Measurements from ENCODE around the gene TANC1. TPM values are rescaled to one million over a fixed set of nuclear protein-coding genes. Genes with fewer than 3 reads are reported as not detected.
A peak's percentile ranks its signal among the peaks of the same experiment; 100 is the strongest.

Gene TANC1
- total and polyA plus RNA-seq, 5 experiments from 2014 or later = 0.05 to 0.17 (median 0.09) TPM; not detected in 1

GRCh38 chr2:159200498-159200897 is 232.1 kb downstream of the TANC1 start:
- POLR2A ChIA-PET = interaction anchor here (1.7 kb wide), 1 partner anchor 9 kb away, joined by 7 read pairs; no protein-coding TSS in a partner anchor
- DNase-seq = no peak
- peaks cover 0 to 2% (median 0%) of the 10 kb centered on the region in 5 donors for H3K27me3 Mint-ChIP-seq
- H3K4me3 Mint-ChIP-seq = no peak overlapping the region
- peaks cover 13 to 28% (median 25%) of the 10 kb centered on the region in 4 donors for H3K4me1 Mint-ChIP-seq
- no peaks in the 10 kb centered on the region for H3K9me3 Mint-ChIP-seq
- ATAC-seq = no peak
- no peaks in the 10 kb centered on the region for H3K36me3 Mint-ChIP-seq
- H3K27ac Mint-ChIP-seq = peak overlapping the region in 6 of 10 donors; percentile 39 to 92 (median 80)

DNA sequence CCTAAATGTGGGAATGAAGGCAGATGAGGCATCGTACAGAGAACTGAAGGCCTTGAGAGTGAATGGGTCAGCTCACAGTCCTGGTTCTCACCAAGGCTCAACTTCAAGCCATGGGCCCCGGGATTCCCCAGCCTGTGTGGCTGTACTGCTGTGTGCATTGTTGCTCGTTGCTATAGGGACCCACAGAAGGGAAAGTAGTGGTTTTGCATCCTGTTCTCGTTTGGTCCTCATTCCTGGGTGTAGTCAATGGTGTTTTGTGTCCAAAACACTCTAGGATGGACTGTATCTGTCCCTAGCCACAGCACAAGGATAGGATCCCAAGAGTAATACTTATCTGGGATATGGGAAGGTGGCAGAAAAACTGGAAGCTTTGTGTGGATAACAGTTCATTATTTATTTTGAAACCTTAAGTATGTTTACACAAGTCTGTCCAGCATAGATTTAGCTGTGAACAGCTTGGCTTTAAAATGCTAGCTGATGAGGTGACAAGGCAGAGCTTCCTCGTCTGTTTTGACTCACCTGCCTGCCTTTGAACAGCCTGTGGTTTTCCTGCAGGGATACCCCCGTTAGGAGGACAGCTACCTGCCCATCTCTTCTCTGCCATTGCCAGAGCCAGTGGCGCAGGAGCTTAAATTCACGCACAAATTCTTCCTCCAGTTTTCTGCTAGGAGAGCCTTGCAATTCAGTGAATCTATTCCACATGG is 233.1 kb downstream of the TANC1 start:
- DNase-seq (peak in 4 of 10 donors; percentile 36 to 70 (median 58)), ATAC-seq (peak; percentile 90 to 96)
- POLR2A ChIA-PET = interaction anchor here (1.7 kb wide), 1 partner anchor 8 kb away, joined by 7 read pairs; no protein-coding TSS in a partner anchor
- Mint-ChIP-seq H3K9me3 (no peaks in the 10 kb centered on the region), H3K4me3 (peak overlapping the region in 5 of 10 donors; percentile 15 to 67 (median 39)), H3K27ac (peak overlapping the region in 8 of 10 donors; percentile 37 to 94 (median 84)), H3K4me1 (peaks cover 13 to 29% (median 25%) of the 10 kb centered on the region in 4 donors), H3K27me3 (peaks cover 0 to 2% (median 0%) of the 10 kb centered on the region in 5 donors), H3K36me3 (no peaks in the 10 kb centered on the region)

- POLR2A ChIA-PET = no interaction called here
- no peak for DNase-seq
- Mint-ChIP-seq H3K4me1 (peaks cover 13 to 36% (median 28%) of the 10 kb centered on the region in 4 donors), H3K4me3 (peak overlapping the region in 2 of 10 donors; percentile 15 to 45), H3K27ac (peak overlapping the region in 7 of 10 donors; percentile 8 to 94 (median 80)), H3K27me3 (peaks cover 0 to 2% (median 0%) of the 10 kb centered on the region in 5 donors), H3K36me3 (no peaks in the 10 kb centered on the region), H3K9me3 (no peaks in the 10 kb centered on the region)
- ATAC-seq = no peak
These were observed 234.2 kb downstream of the TANC1 start for GRCh38 chr2:159202568-159203071.

- Mint-ChIP-seq H3K36me3 (no peaks in the 10 kb centered on the region), H3K4me3 (no peak overlapping the region), H3K27me3 (no peaks in the 10 kb centered on the region), H3K9me3 (no peaks in the 10 kb centered on the region), H3K4me1 (peaks cover 16 to 51% (median 43%) of the 10 kb centered on the region in 4 donors), H3K27ac (peak overlapping the region in 1 of 10 donors; percentile 3)
- no peak for DNase-seq
- POLR2A ChIA-PET = no interaction called here
- no peak for ATAC-seq
These were observed 236.1 kb downstream of the TANC1 start for GRCh38 chr2:159204381-159205144.

DNA sequence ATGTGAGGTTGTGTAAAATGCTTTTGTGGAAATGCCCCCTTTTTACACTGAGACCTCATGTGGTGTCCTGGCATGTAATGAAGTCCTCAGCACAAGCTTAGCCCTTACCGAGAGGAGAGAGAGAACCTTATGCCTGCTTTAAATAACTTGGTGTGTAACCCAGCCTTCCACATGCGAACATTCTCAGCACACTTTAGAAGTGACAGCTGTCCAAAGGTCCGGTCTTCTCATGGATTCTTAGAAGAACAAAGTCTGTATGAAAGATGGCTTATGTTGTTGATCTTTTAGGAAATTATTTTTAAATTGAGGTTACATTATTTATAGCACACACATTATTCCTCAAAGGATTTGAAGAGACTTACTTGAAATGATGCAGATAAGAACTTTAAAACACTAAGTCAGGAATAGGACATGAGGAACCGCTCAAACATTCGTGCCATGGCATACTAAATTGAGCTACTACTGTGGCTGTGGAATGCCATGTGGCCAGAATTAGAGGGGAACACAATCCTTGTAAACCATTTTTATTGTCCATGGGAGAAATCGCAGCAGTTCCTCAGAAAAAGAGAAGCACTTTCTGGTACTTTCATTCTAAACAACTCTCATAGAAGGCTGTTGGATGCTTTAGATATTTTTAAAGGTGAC is 238.4 kb downstream of the TANC1 start:
- H3K4me3 Mint-ChIP-seq = no peak overlapping the region
- DNase-seq = no peak
- POLR2A ChIA-PET = no interaction called here
- no peaks in the 10 kb centered on the region for H3K9me3 Mint-ChIP-seq
- H3K27ac Mint-ChIP-seq = peak overlapping the region in 1 of 10 donors; percentile 3
- H3K36me3 Mint-ChIP-seq = no peaks in the 10 kb centered on the region
- peaks cover 21 to 59% (median 49%) of the 10 kb centered on the region in 4 donors for H3K4me1 Mint-ChIP-seq
- no peaks in the 10 kb centered on the region for H3K27me3 Mint-ChIP-seq
- ATAC-seq = no peak

- Mint-ChIP-seq H3K36me3 (no peaks in the 10 kb centered on the region), H3K27me3 (no peaks in the 10 kb centered on the region), H3K9me3 (no peaks in the 10 kb centered on the region), H3K4me1 (peaks cover 21 to 51% (median 44%) of the 10 kb centered on the region in 4 donors), H3K27ac (peak overlapping the region in 7 of 10 donors; percentile 39 to 92 (median 69)), H3K4me3 (peak overlapping the region in 4 of 10 donors; percentile 5 to 26 (median 18))
- DNase-seq (no peak), ATAC-seq (no peak)
- POLR2A ChIA-PET = no interaction called here
These were observed 240.0 kb downstream of the TANC1 start for GRCh38 chr2:159208438-159208837.

GRCh38 chr2:159209341-159210306 is 241.2 kb downstream of the TANC1 start:
- Mint-ChIP-seq H3K36me3 (no peaks in the 10 kb centered on the region), H3K4me3 (peak overlapping the region; percentile 65 to 91 (median 85)), H3K4me1 (peaks cover 21 to 51% (median 44%) of the 10 kb centered on the region in 4 donors), H3K27ac (peak overlapping the region; percentile 88 to 98 (median 92)), H3K27me3 (no peaks in the 10 kb centered on the region), H3K9me3 (no peaks in the 10 kb centered on the region)
- POLR2A ChIA-PET = interaction anchor here (0.8 to 1.7 kb wide), 5 partner anchors 8 to 78 kb away, joined by 3 to 7 read pairs (median 3); no protein-coding TSS in a partner anchor
- peak in 9 of 10 donors; percentile 22 to 76 (median 56) for DNase-seq
- ATAC-seq = peak; percentile 100

- Mint-ChIP-seq H3K9me3 (peaks cover 0 to 6% (median 0%) of the 10 kb centered on the region in 9 donors), H3K4me3 (peak overlapping the region in 4 of 10 donors; percentile 36 to 52 (median 46)), H3K27me3 (no peaks in the 10 kb centered on the region), H3K27ac (peak overlapping the region in 8 of 10 donors; percentile 15 to 89 (median 64)), H3K36me3 (peaks cover 0 to 3% (median 0%) of the 10 kb centered on the region in 3 donors), H3K4me1 (peaks cover 23 to 51% (median 46%) of the 10 kb centered on the region in 4 donors)
- DNase-seq = no peak
- no peak for ATAC-seq
- POLR2A ChIA-PET = no interaction called here
These were observed 243.3 kb downstream of the TANC1 start for GRCh38 chr2:159211447-159212396.

GRCh38 chr2:159213296-159213695 is 244.9 kb downstream of the TANC1 start:
- H3K27me3 Mint-ChIP-seq = no peaks in the 10 kb centered on the region
- ATAC-seq (no peak), DNase-seq (no peak)
- peaks cover 23 to 41% (median 39%) of the 10 kb centered on the region in 4 donors for H3K4me1 Mint-ChIP-seq
- no peak overlapping the region for H3K27ac Mint-ChIP-seq
- POLR2A ChIA-PET = no interaction called here
- H3K4me3 Mint-ChIP-seq = no peak overlapping the region
- H3K36me3 Mint-ChIP-seq = peaks cover 0 to 4% (median 0%) of the 10 kb centered on the region in 3 donors
- H3K9me3 Mint-ChIP-seq = peaks cover 0 to 9% (median 0%) of the 10 kb centered on the region in 9 donors

DNA sequence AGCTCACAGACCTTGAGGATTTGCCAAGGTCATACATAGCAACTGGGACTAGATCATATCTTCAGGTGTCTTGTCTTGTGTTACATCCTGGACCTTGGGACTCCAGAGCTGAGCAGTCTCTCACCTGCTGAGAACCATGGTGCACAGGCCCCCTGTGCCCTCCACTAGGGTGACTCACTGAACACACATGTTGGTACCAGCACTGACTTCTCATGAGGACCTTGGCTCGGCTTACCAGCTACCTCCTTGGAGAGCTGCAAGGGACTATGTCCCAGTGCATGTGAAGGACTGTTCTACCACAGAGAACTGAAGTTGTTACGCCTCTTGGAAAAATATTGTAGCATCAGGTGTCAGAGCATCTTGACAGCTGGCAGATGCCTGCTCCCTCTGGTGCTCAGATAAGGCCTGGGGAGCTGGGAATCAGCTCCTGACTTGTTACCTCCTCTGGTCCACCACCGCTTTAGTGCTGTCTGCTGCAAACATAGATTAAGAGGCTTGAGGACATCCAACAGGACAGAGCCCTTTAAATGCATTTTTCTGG is 246.0 kb downstream of the TANC1 start:
- H3K9me3 Mint-ChIP-seq = peaks cover 0 to 9% (median 0%) of the 10 kb centered on the region in 9 donors
- no peak overlapping the region for H3K4me3 Mint-ChIP-seq
- peaks cover 0 to 4% (median 0%) of the 10 kb centered on the region in 3 donors for H3K36me3 Mint-ChIP-seq
- DNase-seq (no peak), ATAC-seq (no peak)
- H3K27ac Mint-ChIP-seq = peak overlapping the region in 3 of 10 donors; percentile 47 to 84 (median 69)
- POLR2A ChIA-PET = interaction anchor here (0.7 kb wide), 1 partner anchor 65 kb away, joined by 4 read pairs; no protein-coding TSS in a partner anchor
- H3K27me3 Mint-ChIP-seq = no peaks in the 10 kb centered on the region
- H3K4me1 Mint-ChIP-seq = peaks cover 21 to 30% (median 28%) of the 10 kb centered on the region in 4 donors
